Activated CD8-positive, alpha-beta memory T cell treated with anti-CD3 and anti-CD28 coated beads for 36 hours (primary cell): ENCODE data around the gene SPR. TPM values are rescaled to one million over a fixed set of nuclear protein-coding genes. Genes with fewer than 3 reads are reported as not detected.
"Not testable (repeated sequence)": the region's sequence is repeated elsewhere in the genome, so short reads cannot be mapped to it uniquely, and the experiment has no call there.

Experiments used
- CTCF ChIA-PET: fragments of 350-600 bp; sonication (Branson Sonifier 250); formaldehyde crosslinking; loops from one replicate; lab custom pipeline; 2021; ENCODE audit warnings: antibody characterized with exemption; lab: Charles Lee
- POLR2A ChIA-PET: fragments of 350-600 bp; sonication (Branson Sonifier 250); formaldehyde crosslinking; loops from one replicate; lab custom pipeline; 2021; ENCODE audit warnings: antibody characterized with exemption; lab: Charles Lee
- total RNA-seq, 2 experiments: library from RNA; stranded (reverse); gene quantifications; one replicate each; pipeline ENCODE4 v1.2.3, GENCODE V29; 2021

SPR gene
- total RNA-seq, 2 experiments from 2014 or later: 11.6 to 12.0 TPM

DNA sequence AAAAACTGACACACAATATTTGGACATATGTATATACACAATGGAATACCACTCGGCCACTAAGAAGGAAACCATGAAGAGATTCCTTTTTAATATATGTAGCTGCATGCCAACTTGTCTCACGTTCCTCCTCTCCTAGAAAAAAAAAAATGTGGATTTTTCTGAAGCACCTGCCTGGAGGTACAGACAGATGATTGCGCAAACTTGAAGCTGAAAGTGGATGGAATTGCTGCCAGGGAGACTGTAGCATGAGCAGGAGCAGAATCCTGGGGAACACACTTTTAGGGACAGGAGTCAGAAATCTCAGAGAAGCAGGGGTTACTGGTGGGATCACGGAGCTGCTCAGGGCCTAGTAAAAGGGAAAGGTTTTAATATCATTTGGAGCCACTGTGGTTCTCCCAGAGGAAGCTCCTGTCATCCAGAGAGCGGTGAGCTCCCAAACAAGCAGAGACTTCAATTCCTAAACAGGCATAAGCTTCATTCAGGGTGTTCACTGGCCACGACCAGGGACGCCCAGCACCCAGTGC, 640 bp upstream of the SPR start:
- ChIA-PET CTCF (interaction anchor here (0.8 to 2.1 kb wide), 12 partner anchors 9 to 291 kb away, joined by 3 to 8 read pairs (median 4); partner anchors contain the start of gene EMX1), POLR2A (no interaction called here)

DNA sequence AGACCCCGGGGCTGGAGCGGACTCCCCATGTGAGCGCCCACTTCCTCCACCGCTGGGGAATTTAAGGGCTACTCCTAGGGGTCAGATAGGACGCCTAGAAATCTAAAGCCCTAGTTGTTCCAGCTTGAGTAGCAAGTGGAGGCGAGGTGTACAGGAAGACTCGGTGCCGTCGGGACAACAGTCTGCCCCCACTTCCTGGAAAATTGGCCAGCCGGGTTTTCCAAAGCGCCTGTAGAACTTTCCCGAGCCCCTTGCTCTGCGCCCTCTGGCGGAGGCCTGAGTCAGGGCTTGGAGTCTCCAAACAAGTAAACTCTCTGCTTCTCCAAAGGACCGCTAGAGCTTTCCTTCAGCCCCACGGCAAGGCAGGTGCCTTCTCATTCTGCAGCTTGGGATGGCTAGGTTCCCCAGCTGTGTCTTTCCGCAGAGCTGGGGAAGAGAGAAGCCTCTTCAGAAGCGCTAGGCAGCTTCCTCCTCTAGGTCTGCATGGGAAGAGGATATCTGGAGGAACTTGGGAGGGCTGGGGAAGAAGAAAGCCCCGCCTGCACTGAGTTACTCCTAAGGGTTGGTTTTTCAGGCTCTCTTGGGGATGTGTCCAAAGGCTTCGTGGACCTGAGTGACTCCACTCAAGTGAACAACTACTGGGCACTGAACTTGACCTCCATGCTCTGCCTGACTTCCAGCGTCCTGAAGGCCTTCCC, 681 bp downstream of the SPR start:
- ChIA-PET CTCF (interaction anchor here (0.6 to 2.1 kb wide), 15 partner anchors 8 to 289 kb away, joined by 3 to 8 read pairs (median 3); partner anchors contain the start of gene EMX1), POLR2A (no interaction called here)

DNA sequence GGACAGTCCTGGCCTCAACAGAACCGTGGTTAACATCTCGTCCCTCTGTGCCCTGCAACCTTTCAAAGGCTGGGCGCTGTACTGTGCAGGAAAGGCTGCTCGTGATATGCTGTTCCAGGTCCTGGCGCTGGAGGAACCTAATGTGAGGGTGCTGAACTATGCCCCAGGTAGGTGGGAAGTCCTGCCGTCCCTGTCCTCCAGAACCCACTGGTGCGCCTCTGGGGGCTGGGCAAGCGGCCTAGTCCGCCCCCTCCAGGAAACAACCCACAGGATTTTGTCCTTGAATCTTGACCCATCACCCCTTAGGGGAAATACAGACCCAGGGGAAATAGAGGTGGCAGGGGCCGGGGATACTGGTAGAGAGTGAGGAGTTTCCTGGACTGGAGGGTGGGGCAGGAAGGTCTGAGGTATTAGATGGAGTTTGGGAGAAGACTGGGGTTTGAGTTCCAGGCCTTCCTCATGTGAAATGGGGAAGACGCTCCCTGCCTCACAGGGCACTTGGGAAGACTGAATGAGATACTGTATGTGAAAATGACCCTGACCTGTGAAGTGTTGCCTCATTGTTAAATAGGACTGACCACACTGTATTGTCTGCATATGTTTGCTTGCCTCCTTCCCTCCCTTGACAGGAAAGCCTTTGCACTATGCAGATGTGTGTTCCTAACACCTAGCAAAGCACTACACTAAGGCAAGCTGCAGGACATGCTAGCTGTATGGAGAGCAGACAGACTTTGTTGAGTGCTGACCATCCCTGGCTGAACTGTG, 1.4 kb downstream of the SPR start:
- POLR2A ChIA-PET: no interaction called here
- CTCF ChIA-PET: interaction anchor here (0.6 to 2.1 kb wide), 9 partner anchors 30 to 289 kb away, joined by 3 to 8 read pairs (median 3); no protein-coding TSS in a partner anchor

DNA sequence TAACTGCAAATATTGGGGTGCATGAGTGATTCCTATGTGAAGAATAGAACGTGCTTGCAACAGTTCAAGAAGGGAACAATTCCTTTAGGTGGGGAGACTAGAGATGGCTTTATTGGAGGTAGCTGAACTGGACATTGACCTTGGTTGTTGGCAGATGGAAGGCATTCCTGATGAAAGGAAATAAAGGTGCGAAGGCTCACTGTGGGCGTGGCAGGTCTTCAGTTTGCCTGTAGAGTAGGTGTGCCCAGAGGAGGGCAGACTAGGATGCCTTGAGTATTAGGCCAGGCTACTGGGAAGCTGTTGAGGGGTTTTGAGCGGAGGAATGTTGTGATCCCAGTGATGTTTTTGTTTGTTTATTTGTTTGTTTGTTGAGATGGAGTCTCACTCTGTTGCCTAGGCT, 2.8 kb downstream of the SPR start:
- POLR2A ChIA-PET: no interaction called here
- CTCF ChIA-PET: interaction anchor here (1.6 kb wide), 1 partner anchor 287 kb away, joined by 3 read pairs; no protein-coding TSS in a partner anchor

DNA sequence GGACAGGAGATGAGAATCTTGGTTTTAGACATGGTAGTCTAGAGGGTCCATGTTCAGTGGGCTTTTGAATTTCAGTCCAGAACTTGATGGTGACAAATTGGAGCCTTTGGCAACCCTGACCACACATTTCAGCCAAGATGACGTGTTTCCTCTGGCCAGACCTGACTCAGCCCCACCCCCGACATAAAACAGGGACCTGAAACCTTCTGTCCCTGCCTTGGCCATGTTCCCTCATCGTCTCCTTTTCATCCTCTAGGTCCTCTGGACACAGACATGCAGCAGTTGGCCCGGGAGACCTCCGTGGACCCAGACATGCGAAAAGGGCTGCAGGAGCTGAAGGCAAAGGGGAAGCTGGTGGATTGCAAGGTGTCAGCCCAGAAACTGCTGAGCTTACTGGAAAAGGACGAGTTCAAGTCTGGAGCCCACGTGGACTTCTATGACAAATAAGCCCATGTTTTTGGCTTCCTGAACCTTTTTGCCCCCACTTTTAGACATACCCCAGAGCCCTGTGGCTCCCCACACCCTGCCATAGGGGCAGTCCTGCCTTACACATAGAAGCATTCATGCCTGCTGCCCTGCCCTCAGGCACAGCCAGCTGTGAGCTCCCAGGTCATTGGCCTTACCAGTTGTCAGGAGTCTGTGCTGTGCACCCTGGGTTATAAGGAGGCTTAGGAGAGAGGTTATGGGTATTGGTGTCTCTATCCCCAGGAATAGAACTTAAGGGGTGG, 4.0 kb downstream of the SPR start:
- POLR2A ChIA-PET: no interaction called here
- CTCF ChIA-PET: interaction anchor here (0.9 to 2.6 kb wide), 5 partner anchors 31 to 119 kb away, joined by 3 to 44 read pairs (median 4); no protein-coding TSS in a partner anchor

DNA sequence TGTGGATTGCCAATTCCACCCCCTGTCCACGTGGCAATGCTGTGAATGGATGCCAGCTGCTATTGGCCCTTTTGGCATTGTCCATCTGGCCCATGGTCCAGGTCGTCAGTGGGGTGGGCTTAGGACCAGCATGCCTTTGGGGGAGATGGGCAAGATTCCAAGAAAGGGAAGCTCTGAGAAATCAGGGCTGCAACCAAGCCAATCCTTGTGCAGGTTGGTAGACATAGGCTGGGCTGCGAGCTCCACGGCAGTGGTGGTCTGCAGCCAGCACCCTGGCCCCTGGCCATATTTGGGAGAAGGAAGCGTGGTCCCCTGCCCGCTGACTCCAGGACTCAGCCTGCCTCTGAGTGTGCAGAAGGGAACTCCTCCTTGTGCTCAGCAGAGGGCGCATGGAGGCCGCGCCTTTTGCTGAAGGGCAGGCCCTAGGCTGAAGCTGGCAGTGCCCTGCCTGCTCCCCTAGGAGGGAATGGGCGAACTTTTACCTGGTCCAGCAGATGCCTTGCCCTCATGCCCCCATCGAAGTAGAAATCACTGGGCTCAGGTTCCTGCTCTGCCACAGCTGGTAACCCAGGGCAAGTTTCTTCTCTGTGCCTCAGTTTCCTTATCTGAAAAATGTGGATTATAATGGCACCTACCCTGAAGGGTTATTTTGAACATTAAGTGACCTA, 5.4 kb downstream of the SPR start:
- POLR2A ChIA-PET: no interaction called here
- CTCF ChIA-PET: interaction anchor here (0.7 to 4.0 kb wide), 31 partner anchors 9 to 320 kb away, joined by 3 to 44 read pairs (median 4); partner anchors contain the start of gene EMX1

DNA sequence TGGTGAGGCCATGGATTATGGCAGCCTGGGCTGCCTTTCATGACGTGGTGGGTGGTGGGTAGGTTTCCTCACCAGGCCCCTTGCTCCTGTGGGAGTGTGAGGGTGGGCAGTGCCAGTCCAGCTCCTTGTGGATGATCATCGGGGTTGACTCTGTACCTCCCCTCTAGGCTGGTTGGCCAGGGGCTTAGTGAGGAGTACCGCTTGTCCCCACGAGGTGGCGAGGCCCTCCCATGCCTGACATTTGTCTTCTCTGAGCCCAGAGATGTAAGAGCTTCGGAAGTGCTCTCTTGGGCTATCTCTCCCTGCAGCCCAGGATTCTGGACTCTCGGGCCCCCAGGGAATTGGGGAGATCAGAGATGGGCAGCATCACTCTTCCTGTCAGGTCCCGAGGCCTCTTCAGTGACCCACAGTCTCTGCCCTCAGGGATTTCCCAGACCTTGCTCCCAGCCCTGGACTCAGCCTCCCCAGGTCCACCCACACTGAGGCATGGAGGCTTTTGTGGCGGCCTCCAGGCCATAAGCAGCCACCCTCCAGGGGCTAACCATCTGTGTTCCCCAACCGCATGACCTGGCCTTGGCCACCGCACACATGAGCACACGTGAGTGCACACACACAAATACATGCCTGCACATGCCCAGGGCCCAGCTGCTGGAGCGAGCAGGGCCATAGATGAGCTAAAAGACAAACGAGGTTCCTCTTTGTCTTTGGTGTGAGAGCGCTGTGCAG, 6.5 kb downstream of the SPR start:
- CTCF ChIA-PET: interaction anchor here (0.7 to 4.0 kb wide), 19 partner anchors 9 to 319 kb away, joined by 3 to 44 read pairs (median 4); no protein-coding TSS in a partner anchor
- POLR2A ChIA-PET: no interaction called here

DNA sequence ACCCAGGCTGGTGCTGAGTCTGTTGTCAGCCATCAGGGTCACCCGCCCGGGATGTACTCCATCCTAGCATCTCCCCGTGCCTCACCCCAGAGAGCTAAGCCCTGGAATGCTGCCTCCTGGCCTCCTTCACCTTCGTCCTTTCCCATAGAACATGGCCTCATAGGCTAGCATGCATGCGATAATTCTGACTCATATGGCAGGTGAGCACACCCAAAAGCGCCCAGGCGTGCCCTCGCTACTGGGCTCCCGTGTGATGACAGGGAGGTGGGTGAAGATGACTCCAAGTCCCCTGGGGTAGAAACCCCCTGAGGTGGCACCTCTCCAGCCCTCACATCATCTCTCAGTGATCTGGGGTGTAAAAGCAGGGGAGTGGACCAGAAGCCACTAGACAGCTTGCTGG, 7.3 kb downstream of the SPR start:
- CTCF ChIA-PET: interaction anchor here (0.9 to 4.0 kb wide), 7 partner anchors 8 to 283 kb away, joined by 3 to 20 read pairs (median 4); no protein-coding TSS in a partner anchor

DNA sequence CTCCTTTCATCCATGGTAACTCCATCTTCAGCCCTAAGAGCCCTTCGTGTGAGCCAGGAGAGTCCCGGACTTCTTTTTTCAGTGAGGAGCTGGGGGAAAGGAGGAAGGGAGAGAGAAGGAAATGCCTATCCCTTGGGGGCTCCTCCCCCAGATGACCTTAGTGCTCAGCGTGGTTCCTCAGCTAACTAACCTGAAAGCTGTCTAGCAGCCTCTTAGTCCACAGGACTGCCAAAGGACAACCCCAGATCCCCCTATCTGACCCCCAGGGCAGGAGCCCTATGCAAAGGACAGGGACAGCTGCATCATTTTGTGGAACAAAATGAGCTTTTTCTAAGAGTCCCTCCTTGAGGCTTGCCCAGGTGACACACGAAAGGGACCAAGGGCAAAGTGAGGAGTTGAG, 7.9 kb downstream of the SPR start:
- ChIA-PET CTCF (interaction anchor here (1.1 to 4.0 kb wide), 3 partner anchors 8 to 282 kb away, joined by 4 to 20 read pairs (median 4); partner anchors contain the start of gene SPR), POLR2A (no interaction called here)

More for the DNA sequence above, 7.3 kb downstream of the SPR start:
- POLR2A ChIA-PET: no interaction called here

DNA sequence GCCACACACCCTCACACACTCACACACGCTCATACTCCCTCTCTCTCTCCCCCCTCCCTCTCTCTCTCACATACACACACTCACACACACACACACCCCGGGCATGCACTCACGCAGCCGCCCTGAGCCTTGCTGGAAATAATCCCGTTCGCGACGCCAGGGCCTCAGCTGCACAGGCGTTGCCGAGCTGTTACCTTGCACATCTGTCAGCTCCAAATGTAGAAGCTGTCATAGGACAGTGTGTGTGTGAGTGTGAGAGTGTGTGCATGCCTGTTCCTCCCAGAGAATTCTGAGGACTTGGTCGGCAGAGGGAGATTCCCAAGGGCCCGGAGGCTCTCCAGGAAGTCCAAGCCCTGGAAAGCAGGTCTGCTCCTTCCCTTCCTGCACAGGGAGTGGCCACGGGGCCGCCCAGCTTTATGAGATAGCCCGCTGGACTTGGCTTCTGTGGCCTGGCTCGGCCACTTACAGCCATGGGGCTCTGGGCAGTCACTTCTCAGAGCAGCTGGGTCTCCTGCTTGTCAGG, 8.6 kb downstream of the SPR start:
- POLR2A ChIA-PET: no interaction called here
- CTCF ChIA-PET: interaction anchor here (1.0 to 4.0 kb wide), 6 partner anchors 9 to 281 kb away, joined by 3 to 20 read pairs (median 4); partner anchors contain the start of gene SPR

DNA sequence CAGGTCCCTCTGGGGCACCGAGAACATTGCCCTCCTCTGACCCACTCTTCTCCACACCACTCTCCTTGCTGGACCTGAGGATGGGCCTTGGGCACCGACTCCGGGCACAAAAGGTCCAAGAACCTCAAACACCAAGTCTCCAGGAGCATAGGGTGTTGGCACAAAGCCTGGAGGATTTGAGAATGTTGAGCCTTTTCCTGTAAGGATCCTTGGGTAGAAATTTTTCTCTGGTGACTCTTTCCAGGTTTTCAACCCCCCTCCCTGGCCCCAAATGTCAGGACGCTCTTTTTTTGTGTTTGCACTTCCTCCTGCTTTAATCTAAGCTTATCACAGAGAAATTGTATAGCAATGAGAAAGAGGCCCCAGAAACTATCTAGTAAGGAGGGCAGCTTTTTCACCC, 9.2 kb downstream of the SPR start:
- POLR2A ChIA-PET: no interaction called here
- CTCF ChIA-PET: interaction anchor here (1.0 to 1.4 kb wide), 3 partner anchors 20 to 253 kb away, joined by 3 read pairs; no protein-coding TSS in a partner anchor

DNA sequence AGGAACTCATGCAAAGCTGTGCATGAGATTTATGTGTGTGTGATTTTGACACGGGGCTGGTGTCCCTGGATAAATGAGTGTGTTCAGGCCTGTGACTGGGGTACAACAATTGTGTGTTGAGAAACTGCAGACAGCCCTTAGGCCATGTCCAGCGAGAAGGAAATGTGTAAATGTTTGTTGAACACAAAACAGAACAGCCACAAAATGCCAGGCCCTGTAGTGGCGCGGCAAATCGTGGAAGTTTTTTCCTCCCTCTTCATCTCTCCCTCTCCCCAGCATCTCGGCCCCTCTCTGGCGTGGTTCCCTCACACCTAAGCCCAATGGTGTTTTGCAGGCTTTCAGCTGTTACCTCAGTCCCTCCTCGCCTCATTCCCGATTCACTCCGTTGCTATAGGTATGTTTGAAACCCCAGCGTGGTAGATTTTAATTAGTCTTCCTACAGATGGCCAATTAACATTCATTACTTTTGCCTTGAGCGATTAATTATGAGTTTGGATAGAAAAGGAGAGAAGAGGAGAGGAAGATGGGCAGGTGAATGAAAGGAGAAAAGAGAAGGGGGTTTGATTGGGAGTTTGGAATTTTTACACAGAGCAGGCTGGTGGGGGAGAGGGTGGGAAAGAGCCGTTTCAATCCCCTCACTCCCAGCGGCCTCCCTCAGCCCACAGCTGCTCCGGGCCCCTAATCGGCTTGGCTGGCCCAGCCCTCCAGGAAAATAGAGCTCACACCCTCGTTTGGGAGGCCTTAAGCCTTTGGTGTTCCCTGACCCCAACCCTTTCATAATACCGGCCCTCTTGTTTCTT, 10.8 kb downstream of the SPR start:
- ChIA-PET CTCF (no interaction called here), POLR2A (no interaction called here)

DNA sequence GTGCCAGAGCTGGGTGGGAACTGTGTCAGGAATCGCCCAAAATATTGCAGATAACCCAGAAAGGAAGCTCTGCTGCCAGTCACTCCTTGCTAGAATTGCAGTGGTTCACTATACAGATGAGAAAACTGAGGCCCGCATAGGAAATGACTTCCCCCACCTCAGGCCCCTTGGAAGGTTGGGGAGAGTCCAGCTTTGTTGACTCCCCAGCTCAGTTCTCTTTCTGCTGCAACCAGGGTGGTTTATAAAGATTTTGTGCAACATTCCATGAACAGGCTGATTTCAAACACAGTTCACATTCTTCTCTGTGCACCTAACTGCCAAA, 11.3 kb downstream of the SPR start:
- ChIA-PET CTCF (no interaction called here), POLR2A (no interaction called here)

DNA sequence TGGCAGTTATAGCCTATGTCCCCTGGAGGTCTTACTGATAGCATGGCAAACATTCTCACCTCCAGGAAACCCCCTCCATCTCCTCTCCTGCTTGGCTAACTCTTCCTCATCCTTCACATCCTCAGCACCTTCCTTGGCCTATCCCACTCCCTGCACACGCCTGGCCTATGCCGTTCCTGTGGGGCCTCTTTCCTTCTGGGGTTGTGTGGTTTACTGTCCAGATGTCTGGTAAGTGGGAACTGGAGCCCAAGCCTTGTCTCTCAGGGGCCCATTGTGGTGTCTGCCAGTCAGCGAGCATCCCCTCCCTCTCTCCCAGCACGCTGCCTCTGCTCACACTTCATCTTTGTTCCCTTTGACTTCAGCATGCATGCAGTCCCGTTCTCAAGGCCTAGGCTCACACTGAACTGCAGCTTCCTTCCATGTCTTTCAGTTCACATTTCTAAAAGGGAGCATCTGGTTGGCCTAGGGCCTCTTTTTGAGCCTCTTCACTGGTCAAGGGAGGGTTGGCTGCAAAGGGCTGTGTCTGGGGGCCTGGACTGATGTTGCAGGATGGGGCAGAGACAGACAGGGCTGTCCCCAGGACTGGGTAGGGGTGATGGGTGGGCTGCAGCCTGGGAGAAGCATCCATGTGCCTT, 13.1 kb downstream of the SPR start:
- POLR2A ChIA-PET: no interaction called here
- CTCF ChIA-PET: no interaction called here

DNA sequence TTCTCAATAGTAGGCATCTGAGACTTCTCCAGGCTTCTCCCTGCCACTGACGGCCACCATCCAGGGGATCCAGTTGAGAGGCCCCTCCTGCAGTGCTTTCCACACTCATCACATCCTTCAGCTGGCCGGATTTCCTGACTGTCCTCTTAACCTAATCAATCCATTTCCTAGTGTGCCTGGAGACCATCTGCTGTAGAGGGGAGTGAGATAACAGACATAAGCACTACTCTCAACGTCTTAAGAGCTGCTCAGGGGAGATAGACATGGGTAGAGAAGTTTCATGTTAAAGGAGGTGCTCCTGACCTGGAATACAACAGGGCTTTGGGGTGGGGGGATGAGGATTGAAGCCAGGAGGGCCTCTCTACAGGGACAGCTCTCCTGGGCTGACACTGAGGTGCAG, 14.2 kb downstream of the SPR start:
- ChIA-PET CTCF (no interaction called here), POLR2A (no interaction called here)

DNA sequence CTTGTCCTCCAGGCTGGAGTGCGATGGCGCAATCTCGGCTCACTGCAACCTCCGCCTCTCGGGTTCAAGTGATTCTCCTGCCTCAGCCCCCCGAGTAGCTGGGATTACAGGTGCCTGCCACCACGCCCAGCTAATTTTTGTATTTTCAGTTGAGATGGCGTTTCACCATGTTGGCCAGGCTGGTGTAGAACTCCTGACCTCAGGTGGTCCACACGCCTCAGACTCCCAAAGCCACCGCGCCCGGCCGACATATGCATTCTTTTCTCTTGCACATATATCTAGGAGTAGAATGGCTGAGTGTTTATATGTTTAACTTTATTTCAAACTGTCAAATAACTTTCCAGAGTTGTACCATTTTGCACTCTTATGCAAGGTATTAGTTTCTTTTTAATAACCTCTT, 20.2 kb downstream of the SPR start:
- CTCF ChIA-PET: interaction anchor here (0.7 kb wide), 1 partner anchor 32 kb away, joined by 3 read pairs; no protein-coding TSS in a partner anchor

More for the DNA sequence above, 20.2 kb downstream of the SPR start:
- POLR2A ChIA-PET: not testable (repeated sequence)
